SK-MEL-5 (cell line): ENCODE measurements around the gene CARS1. TPM values are rescaled to one million over a fixed set of nuclear protein-coding genes. Genes with fewer than 3 reads are reported as not detected.

Experiments used
- DNase-seq: peaks from one replicate; pipeline ENCODE4 v3.0.0-alpha.2; 2016; ENCODE audit warnings: low read depth, low spot score
- in situ Hi-C: cut with HindIII; loops from 2 replicates; pipeline ENCODE4 v1.10.0; 2016; ENCODE audit warnings: low sequenced_read_pairs, high pct_unique_total_duplicates, low pct_unique_long_range_greater_than_20kb
- total RNA-seq: library from RNA; depleted of rRNA; stranded (reverse); fragments of >200 nt; shearing (Covaris generic); gene quantifications from 2 replicates; pipeline ENCODE4 v1.2.3, GENCODE V29; 2014

Gene CARS1
- total RNA-seq, 1 experiment from 2014 or later, result 109 TPM

DNA sequence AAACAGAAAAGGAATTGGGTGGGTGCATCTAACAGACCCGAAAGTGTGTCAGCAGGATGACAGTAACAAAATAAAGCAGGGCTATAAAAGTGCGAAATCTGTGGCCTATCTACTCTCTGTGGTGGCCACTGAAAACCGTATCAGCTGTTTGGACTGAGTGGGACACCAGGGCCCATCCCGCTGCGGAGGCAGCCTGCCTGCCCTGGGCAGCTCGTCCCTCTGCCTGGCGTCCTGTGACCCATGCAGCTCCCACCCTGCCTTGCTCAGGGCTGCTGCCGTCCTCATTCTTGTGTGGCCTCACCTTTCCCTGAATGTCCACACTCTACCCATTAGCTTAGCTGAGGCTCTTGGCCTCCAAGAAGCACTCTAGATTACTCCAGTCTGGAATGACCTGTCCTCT is 30.4 kb downstream of the CARS1 start:
- no peak for DNase-seq

GRCh38 chr11:3022982-3023381 is 34.2 kb downstream of the CARS1 start:
- DNase-seq, result no peak
- in situ Hi-C loops, result no loop called here

More for the DNA sequence above, 30.4 kb downstream of the CARS1 start:
- in situ Hi-C loops, result no loop called here

GRCh38 chr11:3022300-3022967 is 34.8 kb downstream of the CARS1 start:
- in situ Hi-C loops, result no loop called here

GRCh38 chr11:3021125-3021524 is 36.1 kb downstream of the CARS1 start:
- in situ Hi-C loops, result no loop called here

More at GRCh38 chr11:3022300-3022967, 34.8 kb downstream of the CARS1 start:
- peak; percentile 98 for DNase-seq

DNA sequence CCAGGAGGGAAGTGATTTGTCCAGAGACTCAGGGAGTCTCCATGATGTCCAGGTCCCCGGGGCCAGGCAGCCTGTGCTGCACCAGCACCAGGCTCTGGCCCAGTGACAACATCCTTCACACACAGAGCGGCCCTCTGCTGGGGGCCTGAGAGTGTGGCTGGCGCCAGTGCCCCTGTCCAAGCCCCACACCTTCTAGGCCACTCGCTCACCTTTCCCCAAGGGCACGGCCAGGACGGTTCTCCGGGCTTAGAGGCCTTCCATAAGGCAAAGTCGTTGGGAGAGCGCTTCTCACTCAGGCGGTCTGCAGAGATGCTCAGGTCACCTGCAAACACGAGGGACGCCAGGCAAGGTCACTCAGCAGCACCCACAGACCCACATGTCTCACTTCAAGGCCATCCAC is 37.2 kb downstream of the CARS1 start:
- in situ Hi-C loops, result no loop called here
- no peak for DNase-seq

More at GRCh38 chr11:3021125-3021524, 36.1 kb downstream of the CARS1 start:
- peak; percentile 89 for DNase-seq

- no peak for DNase-seq
- in situ Hi-C loops, result no loop called here
Measured at GRCh38 chr11:3018596-3018995, 38.6 kb downstream of the CARS1 start.

GRCh38 chr11:3016861-3017260 is 40.4 kb downstream of the CARS1 start:
- no peak for DNase-seq
- in situ Hi-C loops, result no loop called here

- in situ Hi-C loops, result no loop called here
- DNase-seq, result no peak
Measured at GRCh38 chr11:3015796-3016195, 41.4 kb downstream of the CARS1 start.

- in situ Hi-C loops, result no loop called here
- DNase-seq, result no peak
Measured at GRCh38 chr11:3014943-3015342, 42.3 kb downstream of the CARS1 start.

DNA sequence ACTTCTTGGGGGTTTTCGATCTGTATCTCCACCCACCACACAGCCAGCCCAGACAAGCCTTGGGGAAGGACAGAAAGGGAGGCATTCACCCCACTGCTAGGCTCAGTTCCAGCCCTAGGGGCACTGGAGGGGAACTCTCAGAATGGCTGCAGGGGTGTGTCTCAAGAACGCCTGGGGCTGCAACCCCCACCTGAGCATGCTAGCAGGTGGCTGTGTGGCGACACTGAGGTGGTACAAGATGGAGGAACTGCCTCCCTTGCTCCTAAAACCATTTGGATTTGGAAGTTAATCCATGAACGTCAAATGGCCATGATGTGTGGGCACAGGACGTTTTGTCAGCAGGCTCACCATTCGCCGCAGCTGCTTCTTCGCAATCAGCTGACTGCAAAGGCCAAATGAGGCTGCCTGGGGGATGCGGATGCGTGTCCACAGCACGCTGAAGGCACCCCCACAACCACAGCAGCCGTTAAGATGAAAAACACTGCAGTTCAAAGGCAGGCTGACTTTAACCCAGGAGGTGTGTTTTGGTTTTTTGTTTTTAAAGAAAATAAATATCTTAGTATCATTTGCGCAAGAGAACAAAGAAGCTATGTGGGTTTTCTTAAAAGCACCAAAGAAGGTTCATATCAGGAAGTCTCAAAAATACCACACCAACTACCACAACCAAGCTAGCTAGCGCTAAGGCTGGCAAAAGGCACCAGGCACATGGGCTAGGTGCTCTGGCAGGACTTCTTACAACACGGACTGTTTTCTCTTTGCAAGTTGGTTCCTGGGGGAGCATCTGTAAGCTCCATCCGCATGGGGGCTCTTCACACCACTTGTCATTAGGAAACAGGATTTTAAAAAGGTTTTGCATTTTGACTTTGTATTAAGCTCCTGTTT is 42.9 kb downstream of the CARS1 start:
- DNase-seq, result no peak
- in situ Hi-C loops, result no loop called here

DNA sequence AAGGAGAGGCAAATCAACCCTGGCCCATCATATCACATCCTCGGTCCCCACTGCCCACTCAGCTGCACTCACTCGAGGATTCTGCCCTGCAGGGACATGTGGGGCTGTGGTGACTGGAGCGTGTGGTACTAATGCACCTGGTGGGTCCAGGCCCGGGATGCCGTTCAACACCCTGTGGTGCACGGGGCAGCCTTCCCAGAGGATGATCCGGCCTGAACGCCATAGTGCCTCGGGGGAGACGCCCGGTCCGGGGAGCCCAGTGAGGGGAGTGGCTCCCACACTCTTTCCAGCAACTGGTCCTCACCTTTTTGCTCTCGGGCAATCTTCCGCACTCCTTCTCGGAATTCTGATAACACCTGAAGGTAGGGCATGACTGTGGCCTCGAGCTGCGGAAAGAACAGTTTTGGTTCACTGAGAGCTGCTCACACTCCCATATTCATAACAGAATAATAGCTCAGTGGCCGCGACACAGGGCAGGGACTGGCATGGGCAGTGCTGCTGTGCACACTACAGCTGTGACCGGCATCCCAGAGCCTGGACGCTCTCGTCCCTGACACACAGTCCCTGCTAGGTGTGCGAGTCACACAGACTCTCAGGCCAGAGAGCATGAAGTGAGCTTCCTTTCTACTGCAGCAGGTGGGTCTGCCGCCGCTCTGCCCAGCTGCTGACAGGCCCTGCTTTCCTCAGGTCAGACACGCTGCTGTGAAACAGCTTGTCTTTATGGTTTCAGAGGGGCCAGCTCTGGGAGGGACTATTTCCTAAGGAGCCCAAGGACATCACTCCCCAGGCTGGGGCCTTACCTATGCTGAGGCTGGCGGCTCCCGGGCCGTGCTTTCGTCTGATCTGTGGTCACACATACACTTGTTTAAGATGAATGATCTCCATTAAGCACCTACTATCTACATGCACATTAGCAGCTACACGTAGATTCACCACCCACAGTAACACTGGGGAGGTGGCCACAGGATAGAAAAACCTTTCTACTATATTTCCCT is 45.0 kb downstream of the CARS1 start:
- DNase-seq, result no peak
- in situ Hi-C loops, result no loop called here

GRCh38 chr11:3010521-3011275 is 46.5 kb downstream of the CARS1 start:
- in situ Hi-C loops, result no loop called here
- no peak for DNase-seq

- in situ Hi-C loops, result no loop called here
- DNase-seq, result no peak
Measured at GRCh38 chr11:3010004-3010403, 47.2 kb downstream of the CARS1 start.

GRCh38 chr11:3009481-3009880 is 47.7 kb downstream of the CARS1 start:
- no peak for DNase-seq
- in situ Hi-C loops, result no loop called here

- DNase-seq, result peak; percentile 87
- in situ Hi-C loops, result no loop called here
Measured at GRCh38 chr11:3008746-3009336, 48.4 kb downstream of the CARS1 start.

- no peak for DNase-seq
- in situ Hi-C loops, result no loop called here
Measured at GRCh38 chr11:3007404-3008010, 49.7 kb downstream of the CARS1 start.
